Gastroesophageal sphincter (tissue), 3 donors: ENCODE measurements around the gene HELZ2.

Source experiments
- EP300 ChIP-seq: sonication (generic); formaldehyde crosslinking; IDR thresholded peaks from one replicate; pipeline ENCODE4 v1.6.1; 2017; ENCODE audit warnings: antibody characterized with exemption, mild to moderate bottlenecking
- POLR2A ChIP-seq, 2 donors: fragments of 450-650 bp; IDR thresholded peaks; one replicate each; pipeline ENCODE4 v1.6.1; 2017; ENCODE audit warnings: antibody characterized with exemption in 2 of 2, mild to moderate bottlenecking in 2 of 2, moderate library complexity in 1 of 2
- POLR2AphosphoS5 ChIP-seq: sonication (generic); formaldehyde crosslinking; IDR thresholded peaks from one replicate; pipeline ENCODE4 v1.6.1; 2017; ENCODE audit warnings: antibody characterized with exemption
- TF ChIP-seq, protein P1 (sequence below), 4 experiments: fragments of 200-600 bp in 2 of 4; fragments of 450-650 bp in 2 of 4; sonication (generic) in 1 of 4; IDR thresholded peaks; one replicate each; pipeline ENCODE4 v1.5.1; 2017 to 2019; ENCODE audit warnings: antibody characterized with exemption in 4 of 4, mild to moderate bottlenecking in 2 of 4, moderate library complexity in 2 of 4

DNA sequence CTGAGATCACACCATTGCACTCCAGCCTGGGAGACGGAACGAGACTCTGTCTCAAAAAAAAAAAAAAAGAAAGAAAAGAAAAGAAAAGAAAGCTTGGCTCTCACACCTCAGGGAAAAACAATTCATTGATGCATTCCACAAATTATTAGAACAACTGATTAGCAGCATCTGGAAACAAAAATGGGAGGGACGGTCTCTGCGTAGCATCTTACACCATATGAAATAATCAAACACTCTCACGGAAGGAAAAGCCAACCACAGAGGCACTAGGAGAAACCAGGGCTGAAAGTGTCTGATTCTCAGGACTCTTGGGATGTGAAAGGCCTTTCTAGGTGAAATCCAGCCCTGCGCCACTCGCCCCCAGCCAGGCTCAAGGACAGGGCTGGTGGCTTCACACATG lies 2.3 kb upstream of the HELZ2 start:
- TF ChIP-seq POLR2AphosphoS5 (no peak), POLR2A (IDR thresholded peaks at IDR 0.05) (no peak), EP300 (no peak)
- TF ChIP-seq, protein P1, sequence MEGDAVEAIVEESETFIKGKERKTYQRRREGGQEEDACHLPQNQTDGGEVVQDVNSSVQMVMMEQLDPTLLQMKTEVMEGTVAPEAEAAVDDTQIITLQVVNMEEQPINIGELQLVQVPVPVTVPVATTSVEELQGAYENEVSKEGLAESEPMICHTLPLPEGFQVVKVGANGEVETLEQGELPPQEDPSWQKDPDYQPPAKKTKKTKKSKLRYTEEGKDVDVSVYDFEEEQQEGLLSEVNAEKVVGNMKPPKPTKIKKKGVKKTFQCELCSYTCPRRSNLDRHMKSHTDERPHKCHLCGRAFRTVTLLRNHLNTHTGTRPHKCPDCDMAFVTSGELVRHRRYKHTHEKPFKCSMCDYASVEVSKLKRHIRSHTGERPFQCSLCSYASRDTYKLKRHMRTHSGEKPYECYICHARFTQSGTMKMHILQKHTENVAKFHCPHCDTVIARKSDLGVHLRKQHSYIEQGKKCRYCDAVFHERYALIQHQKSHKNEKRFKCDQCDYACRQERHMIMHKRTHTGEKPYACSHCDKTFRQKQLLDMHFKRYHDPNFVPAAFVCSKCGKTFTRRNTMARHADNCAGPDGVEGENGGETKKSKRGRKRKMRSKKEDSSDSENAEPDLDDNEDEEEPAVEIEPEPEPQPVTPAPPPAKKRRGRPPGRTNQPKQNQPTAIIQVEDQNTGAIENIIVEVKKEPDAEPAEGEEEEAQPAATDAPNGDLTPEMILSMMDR (IDR thresholded peaks at IDR 0.05) = no peak
